ENCODE measurements around the gene WDR41. TPM values are rescaled to one million over a fixed set of nuclear protein-coding genes. Genes with fewer than 3 reads are reported as not detected.

The WDR41 gene
- total RNA-seq, 1 experiment from 2014 or later: 54.1 TPM

GRCh38 chr5:77409870-77410621, 82.1 kb downstream of the WDR41 start:
- Histone ChIP-seq H3K79me2 (ENCODE audit: insufficient read depth, low read length) (no peaks in the 10 kb centered on the region), H3K27me3 (ENCODE audit: insufficient read depth, low read length) (no peaks in the 10 kb centered on the region), H3K9me3 (ENCODE audit: control insufficient read depth in 1 of 2, insufficient read depth in 1 of 2, low read depth in 1 of 2, low read length in 2 of 2) (no peaks in the 10 kb centered on the region), H3K9me2 (ENCODE audit: insufficient read depth) (no peaks in the 10 kb centered on the region), H3K4me1 (ENCODE audit: control insufficient read depth in 1 of 2, insufficient read depth in 2 of 2, low read length in 2 of 2) (no peaks in the 10 kb centered on the region), H3K4me2 (ENCODE audit: low read length) (no peak overlapping the region), H3K4me3 (replicated peaks in 1 of 2; ENCODE audit: low read depth in 1 of 2, low read length in 2 of 2) (no peak overlapping the region), H4K20me1 (ENCODE audit: insufficient read depth) (no peaks in the 10 kb centered on the region), H3K27ac (ENCODE audit: low read depth, low read length) (no peak overlapping the region), H3K9ac (ENCODE audit: low read length) (no peak overlapping the region), H3K36me3 (ENCODE audit: control insufficient read depth in 1 of 2, insufficient read depth in 2 of 2, low read length in 2 of 2) (no peaks in the 10 kb centered on the region), H2AFZ (ENCODE audit: low read depth, low read length, poor library complexity, severe bottlenecking) (no peak overlapping the region)
- CTCF ChIA-PET: no interaction called here
- no peak for DNase-seq (ENCODE audit: low read depth, low spot score)
- ATAC-seq: no peak
- TF ChIP-seq YY1 (IDR thresholded peaks at IDR 0.05; ENCODE audit: extremely low read depth, insufficient replicate concordance, low read depth, low read length): no peak
- no TSS peak for BruUV-seq (replicated peaks)
- RAD21 ChIA-PET (ENCODE audit: low non-redundant PET in 1 of 2, low total read pairs in 2 of 2, uncharacterized antibody in 2 of 2, unreplicated experiment in 2 of 2): no interaction called here
- intact Hi-C loops (cut with micrococcal nuclease): no loop called here
- POLR2A ChIA-PET: no interaction called here

- ChIA-PET RAD21 (ENCODE audit: low non-redundant PET in 1 of 2, low total read pairs in 2 of 2, uncharacterized antibody in 2 of 2, unreplicated experiment in 2 of 2) (interaction anchor here in 1 of 2 experiments (0.6 kb wide), 1 partner anchor 491 kb away, joined by 4 read pairs; no protein-coding TSS in a partner anchor), POLR2A (no interaction called here), CTCF (no interaction called here)
- BruUV-seq (replicated peaks): no TSS peak
- Histone ChIP-seq H3K27me3 (ENCODE audit: insufficient read depth, low read length) (no peaks in the 10 kb centered on the region), H4K20me1 (ENCODE audit: insufficient read depth) (no peaks in the 10 kb centered on the region), H3K27ac (ENCODE audit: low read depth, low read length) (no peak overlapping the region), H3K79me2 (ENCODE audit: insufficient read depth, low read length) (no peaks in the 10 kb centered on the region), H3K4me2 (ENCODE audit: low read length) (no peak overlapping the region), H3K9me3 (ENCODE audit: control insufficient read depth in 1 of 2, insufficient read depth in 1 of 2, low read depth in 1 of 2, low read length in 2 of 2) (no peaks in the 10 kb centered on the region), H3K4me3 (replicated peaks in 1 of 2; ENCODE audit: low read depth in 1 of 2, low read length in 2 of 2) (no peak overlapping the region), H3K9ac (ENCODE audit: low read length) (no peak overlapping the region), H3K4me1 (ENCODE audit: control insufficient read depth in 1 of 2, insufficient read depth in 2 of 2, low read length in 2 of 2) (no peaks in the 10 kb centered on the region), H3K36me3 (ENCODE audit: control insufficient read depth in 1 of 2, insufficient read depth in 2 of 2, low read length in 2 of 2) (no peaks in the 10 kb centered on the region), H3K9me2 (ENCODE audit: insufficient read depth) (no peaks in the 10 kb centered on the region), H2AFZ (ENCODE audit: low read depth, low read length, poor library complexity, severe bottlenecking) (no peak overlapping the region)
- ATAC-seq (no peak), DNase-seq (ENCODE audit: low read depth, low spot score) (no peak)
- TF ChIP-seq JUND (IDR thresholded peaks at IDR 0.05): no peak
- no peak for TF ChIP-seq YY1 (IDR thresholded peaks at IDR 0.05; ENCODE audit: extremely low read depth, insufficient replicate concordance, low read depth, low read length)
- no peak for TF ChIP-seq ELF1 (IDR thresholded peaks at IDR 0.05; ENCODE audit: borderline replicate concordance, low read depth)
- no peak for TF ChIP-seq SRF (IDR thresholded peaks at IDR 0.05; ENCODE audit: low read depth)
- TF ChIP-seq EGR1 (IDR thresholded peaks at IDR 0.05; ENCODE audit: low read depth): no peak
- no peak for TF ChIP-seq SP1 (IDR thresholded peaks at IDR 0.05; ENCODE audit: low read depth)
- TF ChIP-seq EZH2phosphoT487 (IDR thresholded peaks at IDR 0.05; ENCODE audit: borderline replicate concordance): no peak
- TF ChIP-seq EZH2 (IDR thresholded peaks at IDR 0.05): no peak
- TF ChIP-seq, protein P1, sequence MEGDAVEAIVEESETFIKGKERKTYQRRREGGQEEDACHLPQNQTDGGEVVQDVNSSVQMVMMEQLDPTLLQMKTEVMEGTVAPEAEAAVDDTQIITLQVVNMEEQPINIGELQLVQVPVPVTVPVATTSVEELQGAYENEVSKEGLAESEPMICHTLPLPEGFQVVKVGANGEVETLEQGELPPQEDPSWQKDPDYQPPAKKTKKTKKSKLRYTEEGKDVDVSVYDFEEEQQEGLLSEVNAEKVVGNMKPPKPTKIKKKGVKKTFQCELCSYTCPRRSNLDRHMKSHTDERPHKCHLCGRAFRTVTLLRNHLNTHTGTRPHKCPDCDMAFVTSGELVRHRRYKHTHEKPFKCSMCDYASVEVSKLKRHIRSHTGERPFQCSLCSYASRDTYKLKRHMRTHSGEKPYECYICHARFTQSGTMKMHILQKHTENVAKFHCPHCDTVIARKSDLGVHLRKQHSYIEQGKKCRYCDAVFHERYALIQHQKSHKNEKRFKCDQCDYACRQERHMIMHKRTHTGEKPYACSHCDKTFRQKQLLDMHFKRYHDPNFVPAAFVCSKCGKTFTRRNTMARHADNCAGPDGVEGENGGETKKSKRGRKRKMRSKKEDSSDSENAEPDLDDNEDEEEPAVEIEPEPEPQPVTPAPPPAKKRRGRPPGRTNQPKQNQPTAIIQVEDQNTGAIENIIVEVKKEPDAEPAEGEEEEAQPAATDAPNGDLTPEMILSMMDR (IDR thresholded peaks at IDR 0.05 in 2 of 3, conservative IDR thresholded peaks at IDR 0.05 in 1 of 3; ENCODE audit: borderline replicate concordance in 1 of 3, insufficient read depth in 1 of 3, low read depth in 2 of 3, low read length in 2 of 3): no peak
- TF ChIP-seq, protein P2, sequence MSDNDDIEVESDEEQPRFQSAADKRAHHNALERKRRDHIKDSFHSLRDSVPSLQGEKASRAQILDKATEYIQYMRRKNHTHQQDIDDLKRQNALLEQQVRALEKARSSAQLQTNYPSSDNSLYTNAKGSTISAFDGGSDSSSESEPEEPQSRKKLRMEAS (IDR thresholded peaks at IDR 0.05): no peak
- TF ChIP-seq RAD21 (IDR thresholded peaks at IDR 0.05; ENCODE audit: low read depth): no peak
- no peak for TF ChIP-seq POLR2AphosphoS5 (IDR thresholded peaks at IDR 0.05; ENCODE audit: low read depth, low read length)
- TF ChIP-seq SIN3A (IDR thresholded peaks at IDR 0.05; ENCODE audit: low read depth): no peak
- intact Hi-C loops (cut with micrococcal nuclease): no loop called here
These were observed 85.0 kb downstream of the WDR41 start for GRCh38 chr5:77407152-77407551.

Data from HCT116 (cell line).